Measurements from ENCODE around the gene ARHGAP15.

Gene ARHGAP15

DNA sequence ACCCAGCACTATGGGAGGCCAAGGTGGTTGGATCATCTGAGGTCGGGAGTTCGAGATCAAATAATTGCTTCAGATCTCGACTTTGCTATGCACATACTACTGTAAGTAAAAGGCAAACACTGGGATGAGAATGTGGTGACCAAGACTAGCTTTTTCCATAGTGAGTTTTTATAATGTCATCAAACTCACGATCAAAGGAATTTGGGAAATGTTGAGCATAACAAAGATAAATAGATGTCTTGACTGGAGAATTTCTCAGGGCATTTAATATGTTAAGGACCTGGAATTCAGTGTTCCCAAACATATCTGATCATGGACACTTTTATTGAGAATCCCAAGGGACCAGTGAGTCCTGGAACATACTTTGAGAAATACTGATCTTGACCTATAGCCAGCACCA, 205.6 kb downstream of the ARHGAP15 start:
- DNase-seq (ENCODE audit: low read depth in 2 of 3, low spot score in 1 of 3), result no peak

DNA sequence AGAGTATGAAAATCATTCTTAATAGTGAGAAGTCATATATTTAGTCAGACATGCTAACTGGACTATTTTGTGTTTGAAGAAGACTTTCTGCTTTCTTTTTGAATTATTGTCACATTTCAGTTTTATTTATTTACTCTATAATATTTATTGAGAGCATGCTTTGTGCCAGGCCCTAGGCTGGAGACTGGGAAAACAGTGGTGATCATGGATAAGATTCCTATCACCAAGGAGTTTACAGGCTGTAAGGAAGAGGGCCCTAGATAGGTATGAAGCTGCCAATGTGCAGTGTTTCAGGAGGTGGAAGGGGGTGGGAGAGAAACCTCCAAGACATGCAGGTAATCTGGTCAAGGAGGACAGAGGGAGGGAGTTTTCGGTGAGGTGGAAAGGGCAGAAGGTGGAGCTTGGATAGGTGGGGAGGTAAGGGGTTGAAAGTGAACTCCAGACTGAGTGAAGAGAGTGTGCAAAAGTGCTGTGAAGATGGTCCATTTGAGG, 207.5 kb downstream of the ARHGAP15 start:
- no peak for DNase-seq (ENCODE audit: low read depth in 2 of 3, low spot score in 1 of 3)

DNA sequence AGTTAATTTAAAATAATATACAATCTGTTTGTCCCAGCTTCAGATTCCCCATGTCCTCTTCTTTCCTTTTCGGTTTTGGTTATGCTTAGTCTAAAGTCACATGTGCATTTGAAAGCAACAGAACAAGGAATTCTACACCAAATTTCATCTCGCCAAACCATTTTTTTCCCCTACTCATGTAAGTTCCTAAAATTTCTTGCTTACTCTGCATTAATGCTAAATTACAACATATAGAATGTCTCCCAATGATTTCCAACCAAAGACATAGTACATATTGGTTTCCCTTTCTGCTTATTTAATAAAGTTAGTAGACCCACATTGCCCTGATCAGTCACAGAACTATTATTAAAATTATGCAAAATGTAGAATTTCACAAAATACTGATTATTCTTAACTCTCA, 212.3 kb downstream of the ARHGAP15 start:
- no peak for DNase-seq (ENCODE audit: low read depth in 2 of 3, low spot score in 1 of 3)

DNA sequence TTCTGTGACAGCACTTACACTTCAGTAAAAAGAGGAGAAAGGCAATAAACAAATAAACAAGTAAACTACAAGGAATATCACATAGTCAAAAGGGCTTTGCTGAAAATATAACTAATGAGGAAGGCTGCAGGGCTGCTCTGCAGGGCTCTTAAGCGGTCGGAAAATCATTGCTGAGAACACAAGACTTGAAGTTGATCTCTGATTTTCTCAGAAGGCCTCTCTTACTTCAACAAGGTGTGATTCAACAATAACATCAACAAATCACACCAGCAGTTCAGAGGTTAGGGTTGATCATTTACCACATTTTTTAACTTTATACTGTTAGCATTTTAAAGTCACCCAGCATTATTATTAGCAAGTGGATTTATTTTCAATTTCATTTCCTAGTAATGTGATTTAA, 215.6 kb downstream of the ARHGAP15 start:
- no peak for DNase-seq (ENCODE audit: low read depth in 2 of 3, low spot score in 1 of 3)

DNA sequence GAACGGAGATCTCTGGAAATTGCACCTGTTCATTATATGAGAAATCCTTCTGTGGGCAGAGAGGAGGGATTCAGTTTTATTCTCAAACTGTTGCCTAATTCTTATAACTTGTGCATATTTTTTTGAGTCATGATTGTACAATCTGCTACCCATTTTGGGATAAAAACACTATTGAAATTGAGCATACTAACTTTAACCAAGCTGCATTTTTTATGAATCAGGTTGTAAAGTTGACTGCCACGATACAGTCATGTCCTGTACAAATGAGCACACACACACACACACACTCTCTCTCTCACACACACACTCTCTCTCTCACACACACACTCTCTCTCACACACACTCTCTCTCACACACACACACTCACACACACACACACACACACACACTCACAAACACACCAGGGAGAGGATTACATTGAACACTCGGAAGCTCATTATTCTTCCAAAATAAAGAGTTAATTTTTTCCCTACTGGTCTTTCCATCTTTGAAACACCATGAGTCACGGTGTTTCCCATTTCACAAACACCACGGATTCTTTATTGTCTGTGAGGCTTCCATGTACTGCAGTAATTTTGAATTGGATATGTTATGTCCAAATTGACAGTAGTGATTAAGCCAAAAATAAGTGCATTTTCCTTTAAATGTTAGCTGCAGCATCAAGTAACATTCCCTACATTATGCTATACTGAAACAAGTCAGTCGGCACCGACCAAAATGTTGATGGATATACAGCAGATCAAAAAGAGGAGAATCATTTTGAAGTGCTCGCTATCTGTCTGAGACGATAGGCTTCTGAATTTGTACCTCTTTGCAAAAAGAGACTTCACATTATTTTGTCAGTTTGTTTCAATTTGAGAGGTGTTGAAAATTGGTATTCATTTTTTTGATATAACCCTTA, 216.9 kb downstream of the ARHGAP15 start:
- DNase-seq (ENCODE audit: low read depth in 2 of 3, low spot score in 1 of 3), result no peak

DNA sequence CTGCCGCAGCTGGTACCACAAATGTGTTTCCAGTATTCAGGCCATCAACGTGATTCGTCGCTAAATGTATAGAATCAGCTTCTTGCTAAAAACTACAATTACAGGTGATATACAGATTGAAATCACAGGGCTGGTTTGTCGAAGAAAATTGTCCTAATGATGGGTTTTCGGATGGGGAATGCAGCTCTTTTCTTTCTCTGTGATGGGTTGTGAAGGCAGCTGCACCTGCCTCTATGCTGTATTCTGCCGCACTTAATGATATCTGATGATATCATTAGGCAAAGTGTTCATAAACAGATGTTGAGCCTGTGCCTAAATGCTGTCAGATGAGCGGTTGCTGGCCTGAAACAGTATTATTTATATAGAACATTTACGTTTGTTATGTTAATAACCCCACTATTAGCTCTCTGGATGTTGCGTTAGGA, 218.1 kb downstream of the ARHGAP15 start:
- DNase-seq (ENCODE audit: low read depth in 2 of 3, low spot score in 1 of 3), result no peak

DNA sequence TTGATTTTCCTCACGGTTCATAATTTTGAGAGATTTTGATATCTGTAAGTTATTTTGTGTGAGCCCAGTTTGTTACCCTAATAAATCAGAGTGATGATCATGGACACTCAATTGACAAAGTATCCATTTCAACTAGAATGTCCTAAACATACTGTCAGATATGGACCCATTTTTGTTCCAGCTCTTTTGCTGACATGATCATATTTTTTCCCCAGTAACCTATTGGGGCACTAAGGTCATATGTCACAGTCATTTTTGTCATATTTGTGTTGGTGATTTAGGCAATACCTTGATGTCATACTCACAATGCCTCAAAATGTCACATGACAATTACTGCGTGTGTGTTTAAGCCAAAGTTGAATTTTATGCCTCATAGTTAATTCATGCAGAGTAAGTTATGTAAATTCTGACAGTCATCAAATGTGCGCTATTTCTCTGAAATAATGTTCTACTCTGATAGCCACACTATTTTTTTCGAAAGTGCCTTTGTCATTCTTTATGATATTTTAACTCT, 218.7 kb downstream of the ARHGAP15 start:
- no peak for DNase-seq (ENCODE audit: low read depth in 2 of 3, low spot score in 1 of 3)

DNA sequence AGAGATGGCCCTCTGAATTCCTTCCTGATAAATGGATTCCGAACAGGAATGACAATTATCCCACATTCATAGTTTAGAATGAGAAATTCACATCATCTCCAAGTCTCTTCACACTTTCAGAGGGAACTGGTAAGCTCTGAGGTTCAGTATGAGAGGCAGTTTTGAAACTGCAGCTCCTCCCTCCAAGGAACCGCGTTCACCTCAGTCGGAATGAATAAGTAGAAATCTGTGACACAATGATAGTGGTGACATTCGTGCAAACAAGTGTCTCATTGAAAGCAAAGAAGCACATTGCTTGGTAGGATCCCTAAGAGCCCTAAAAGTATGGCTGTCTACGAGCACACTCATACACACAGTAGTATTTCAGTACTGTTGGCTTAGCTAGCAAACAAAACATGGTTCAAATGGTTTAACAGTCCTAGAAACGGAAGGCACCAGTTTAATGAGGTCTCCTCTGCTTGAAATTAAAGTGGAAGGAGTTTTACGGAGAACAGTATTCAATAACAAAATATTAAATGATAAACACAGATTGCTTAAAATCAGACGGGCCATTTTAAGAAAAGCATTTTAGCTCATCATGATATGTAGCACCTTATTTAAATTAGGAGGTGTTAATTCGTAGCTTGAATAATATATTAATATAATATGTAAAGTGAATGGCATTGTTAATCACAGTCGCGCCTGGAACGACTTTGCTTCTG, 225.0 kb downstream of the ARHGAP15 start:
- no peak for DNase-seq (ENCODE audit: low read depth in 2 of 3, low spot score in 1 of 3)

DNA sequence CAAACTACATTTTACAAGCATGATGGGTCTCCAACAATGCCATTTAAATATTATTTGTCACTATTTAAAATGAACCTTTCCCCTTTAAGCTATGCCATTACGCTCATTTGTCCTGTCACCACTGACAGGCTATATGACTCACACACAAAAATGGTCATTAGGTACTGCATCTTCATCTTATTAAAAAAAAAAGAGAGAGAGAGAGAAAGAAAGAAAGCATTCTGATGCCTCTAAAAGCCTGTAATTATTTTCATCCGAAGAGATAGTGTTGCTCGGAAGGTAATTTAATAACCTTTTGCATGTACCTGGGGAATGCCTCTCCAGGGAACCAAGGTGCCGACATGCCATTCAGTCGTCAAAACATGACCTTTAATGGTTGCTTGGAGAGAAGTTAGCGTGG, 226.7 kb downstream of the ARHGAP15 start:
- no peak for DNase-seq (ENCODE audit: low read depth in 2 of 3, low spot score in 1 of 3)

DNA sequence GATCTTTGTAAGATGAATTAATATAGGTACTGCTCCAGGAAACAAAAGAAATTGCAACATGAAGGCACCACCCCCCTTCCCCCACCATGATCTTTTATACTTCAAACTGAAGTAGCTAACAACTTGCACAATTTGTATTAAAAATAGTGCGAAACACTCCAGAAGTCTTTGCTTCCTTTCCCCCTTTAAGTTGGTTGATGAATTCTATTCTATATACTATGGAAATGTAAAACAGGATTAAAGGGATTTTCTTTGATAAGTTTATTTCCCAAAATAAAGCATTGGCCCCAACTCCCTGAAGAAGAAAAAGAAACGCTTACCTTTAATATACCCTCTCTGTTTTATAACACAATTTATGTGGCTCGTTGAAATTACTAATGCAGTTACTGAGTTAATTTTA, 227.1 kb downstream of the ARHGAP15 start:
- no peak for DNase-seq (ENCODE audit: low read depth in 2 of 3, low spot score in 1 of 3)

DNA sequence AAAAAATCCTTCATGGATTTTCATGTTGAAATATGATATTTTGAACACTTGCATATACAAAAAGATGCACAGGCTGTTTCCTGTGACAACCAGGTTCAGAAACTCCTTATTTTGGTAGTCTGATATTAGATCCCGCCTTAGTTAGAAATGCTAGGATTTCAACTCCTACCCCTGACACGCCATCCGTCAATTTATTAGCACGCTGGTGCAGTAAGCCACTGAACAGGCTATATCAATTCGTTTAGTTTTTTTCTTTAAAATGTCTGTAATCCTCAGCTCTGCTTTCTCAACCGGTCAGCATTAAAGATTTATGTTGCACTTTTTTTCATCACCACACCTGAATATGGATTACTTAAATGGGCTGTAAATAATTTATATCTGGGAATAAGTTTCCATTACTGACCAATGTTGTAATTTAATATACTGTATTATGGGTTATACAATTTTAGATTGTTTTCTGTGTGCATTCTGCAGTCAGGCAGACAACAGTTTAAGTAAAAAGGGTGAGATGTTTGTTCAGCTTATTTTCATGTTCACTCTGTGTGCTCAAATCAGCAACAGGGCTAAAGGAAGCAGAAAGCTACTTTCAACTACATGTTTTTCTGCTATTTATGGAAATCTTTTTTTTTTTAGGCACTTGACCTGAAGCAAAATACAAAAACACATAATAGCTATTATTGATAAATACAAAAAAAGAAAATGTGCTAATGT, 227.7 kb downstream of the ARHGAP15 start:
- DNase-seq (ENCODE audit: low read depth in 2 of 3, low spot score in 1 of 3), result no peak

DNA sequence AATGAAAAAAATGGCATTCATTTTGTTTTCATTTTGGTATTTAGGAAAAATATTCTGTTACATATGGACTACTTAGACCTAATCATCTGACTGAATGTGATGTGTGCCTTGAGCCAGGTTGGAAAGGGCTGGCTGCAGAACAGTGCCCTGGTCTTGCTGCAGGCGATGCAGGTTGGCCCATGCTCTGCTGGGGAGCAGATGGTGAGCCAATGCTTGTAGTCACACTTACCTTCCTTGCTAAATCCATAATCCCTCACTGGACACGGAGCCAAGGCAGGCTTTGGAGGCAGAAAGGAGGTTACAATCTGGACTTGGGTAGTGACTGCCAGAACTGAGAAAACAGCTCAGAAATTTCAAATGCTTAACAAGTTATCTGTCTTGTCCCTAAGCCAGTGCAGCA, 228.7 kb downstream of the ARHGAP15 start:
- no peak for DNase-seq (ENCODE audit: low read depth in 2 of 3, low spot score in 1 of 3)

DNA sequence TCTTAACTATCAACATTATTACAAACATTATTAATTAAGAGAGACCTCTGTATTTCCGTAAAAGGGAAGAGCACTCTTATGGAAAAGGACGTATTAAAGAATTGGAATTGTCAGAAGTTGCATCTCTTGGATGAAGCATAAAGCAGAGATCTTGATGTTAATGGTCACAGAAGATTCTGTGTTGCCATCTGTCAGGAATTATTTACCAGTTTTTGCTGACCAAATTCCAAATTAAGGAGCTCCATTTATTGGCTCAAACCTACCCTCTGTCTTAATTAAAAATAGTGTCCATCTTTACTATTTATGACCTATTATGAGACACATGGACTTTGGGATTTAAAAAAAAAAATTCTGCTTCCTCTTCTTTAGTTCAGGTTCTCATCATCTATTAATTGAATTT, 232.1 kb downstream of the ARHGAP15 start:
- no peak for DNase-seq (ENCODE audit: low read depth in 2 of 3, low spot score in 1 of 3)

DNA sequence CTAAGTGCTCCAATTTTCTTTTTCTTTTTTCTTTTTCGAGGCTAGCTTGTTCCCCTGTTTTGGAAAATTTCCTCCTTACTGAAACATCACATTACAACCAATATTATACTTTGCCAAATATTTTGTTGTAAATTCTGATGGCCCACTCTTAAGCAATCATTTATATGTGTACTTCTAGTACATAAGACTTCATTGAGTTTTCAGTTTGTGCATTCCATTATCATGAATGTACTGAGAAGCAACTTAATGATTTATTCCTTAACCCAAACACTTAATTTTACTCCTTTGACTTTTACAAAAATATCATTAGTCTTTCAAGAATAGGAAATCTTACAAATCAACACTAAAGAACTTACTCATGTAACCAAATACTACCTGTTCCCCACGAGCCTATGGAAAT, 242.4 kb downstream of the ARHGAP15 start:
- DNase-seq (ENCODE audit: low read depth in 2 of 3, low spot score in 1 of 3), result no peak

DNA sequence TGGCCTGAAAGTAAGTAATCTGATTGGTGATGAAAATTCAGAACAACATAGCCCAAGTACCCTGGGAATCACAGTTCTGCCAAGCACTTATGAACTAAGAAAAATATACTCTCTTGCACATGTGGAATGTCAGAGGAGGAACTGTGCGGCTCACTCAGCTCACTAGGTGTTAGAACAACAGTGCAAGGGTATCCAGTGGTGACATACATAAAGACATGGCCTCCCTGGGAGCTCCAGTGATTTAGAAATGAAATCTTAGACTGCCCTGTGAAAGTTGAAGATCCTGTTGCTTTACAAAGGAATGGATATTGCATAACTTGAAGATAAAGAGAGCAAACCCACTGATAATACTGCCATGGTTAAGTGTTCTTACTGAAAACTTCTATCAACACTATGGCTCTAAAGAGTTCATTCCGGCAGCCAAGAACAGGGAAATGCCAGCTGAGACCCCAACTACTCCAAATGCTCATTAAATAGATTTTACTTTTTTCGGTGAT, 246.2 kb downstream of the ARHGAP15 start:
- DNase-seq (ENCODE audit: low read depth in 2 of 3, low spot score in 1 of 3), result no peak

DNA sequence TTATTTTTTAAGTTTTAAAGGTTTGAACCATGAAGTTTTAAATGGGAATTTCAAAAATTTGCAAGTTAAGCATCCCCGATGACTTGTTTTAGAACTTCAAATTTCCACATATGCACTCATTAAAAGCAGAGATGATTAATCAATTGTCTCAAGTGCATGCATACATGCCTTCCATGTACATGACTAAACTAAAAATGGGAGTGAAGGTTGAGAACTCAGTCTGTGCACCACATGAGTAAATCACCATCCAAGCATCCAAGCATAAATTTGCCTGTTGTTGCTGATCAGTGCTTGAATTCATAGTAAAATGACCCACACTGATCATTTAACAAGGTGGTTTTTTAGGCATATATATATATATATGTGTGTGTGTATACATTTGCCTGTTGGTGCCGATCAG, 249.8 kb downstream of the ARHGAP15 start:
- DNase-seq (ENCODE audit: low read depth in 2 of 3, low spot score in 1 of 3), result no peak

DNA sequence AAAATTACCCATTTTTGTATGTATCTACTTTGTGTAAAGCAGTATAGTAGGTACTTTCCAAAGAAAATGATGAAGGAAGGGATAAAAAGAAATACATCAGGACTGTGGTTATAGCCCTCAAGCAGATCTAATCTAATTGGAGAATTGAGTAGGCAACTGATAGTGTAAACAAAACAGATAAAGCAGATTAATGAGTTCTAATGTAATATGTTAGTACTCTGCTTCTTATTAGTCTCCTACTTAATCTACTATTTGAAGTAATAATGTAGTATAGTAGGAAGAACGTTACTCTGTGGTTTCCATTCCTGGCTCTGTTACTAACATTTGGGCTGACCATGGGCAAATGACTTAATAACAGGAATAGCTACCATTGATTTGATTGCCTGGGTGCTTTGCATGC, 250.7 kb downstream of the ARHGAP15 start:
- DNase-seq (ENCODE audit: low read depth in 2 of 3, low spot score in 1 of 3), result no peak

DNA sequence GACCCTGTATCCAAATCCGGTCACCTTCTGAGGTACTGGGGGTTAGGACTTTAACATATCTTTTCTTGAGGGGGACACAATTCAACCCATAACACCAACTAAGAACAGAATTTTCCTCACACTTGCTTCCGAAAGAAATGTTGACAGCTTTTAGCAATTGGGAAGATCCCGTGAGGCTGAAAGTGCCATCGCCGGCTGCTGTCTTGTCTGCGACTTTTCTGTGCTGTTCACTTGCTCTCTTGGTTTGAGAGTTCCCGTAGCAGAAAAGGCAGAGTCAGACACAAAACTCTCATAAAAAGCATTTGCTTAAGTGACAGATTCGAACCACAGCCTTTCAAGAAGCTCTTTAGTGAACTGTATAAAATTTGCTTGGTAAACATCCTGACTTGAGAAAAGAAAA, 253.4 kb downstream of the ARHGAP15 start:
- no peak for DNase-seq (ENCODE audit: low read depth in 2 of 3, low spot score in 1 of 3)

DNA sequence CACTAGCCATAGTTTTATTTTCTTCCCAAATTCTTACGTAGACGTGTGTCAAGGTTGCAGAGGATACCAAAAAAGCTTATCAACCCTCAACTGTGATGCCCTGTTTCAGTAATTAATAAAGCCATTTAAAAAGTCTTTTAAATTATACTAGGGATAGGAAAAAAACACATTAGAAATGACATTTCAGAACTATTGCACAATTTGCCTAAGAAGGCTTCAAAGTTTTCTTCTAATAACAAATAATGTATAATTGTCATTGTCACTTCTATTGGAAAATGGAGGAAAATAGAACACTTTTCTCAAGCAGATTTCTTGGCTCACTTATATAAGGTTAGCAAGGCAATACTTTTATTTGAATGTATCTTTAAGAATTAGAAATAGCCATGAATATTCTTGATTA, 253.8 kb downstream of the ARHGAP15 start:
- DNase-seq (ENCODE audit: low read depth in 2 of 3, low spot score in 1 of 3), result no peak

DNA sequence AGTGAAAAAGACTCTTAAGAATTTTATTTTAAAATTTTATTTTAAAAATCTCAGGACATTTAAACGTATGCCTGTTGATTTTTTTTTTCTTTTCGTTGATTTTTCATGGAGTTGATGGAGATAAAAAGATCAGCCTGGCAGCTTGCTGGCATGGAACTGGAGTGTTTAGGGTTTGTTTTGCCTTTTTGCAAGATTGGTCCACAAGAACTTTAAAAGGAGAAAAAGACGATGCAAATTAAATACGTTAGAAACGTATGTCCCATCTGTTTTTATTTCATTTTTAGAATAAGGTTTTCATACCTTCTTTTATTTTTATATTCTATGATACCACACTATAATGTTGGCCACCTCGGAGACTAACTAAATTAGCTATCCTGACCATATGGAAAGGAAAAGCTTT, 254.9 kb downstream of the ARHGAP15 start:
- no peak for DNase-seq (ENCODE audit: low read depth in 2 of 3, low spot score in 1 of 3)

DNA sequence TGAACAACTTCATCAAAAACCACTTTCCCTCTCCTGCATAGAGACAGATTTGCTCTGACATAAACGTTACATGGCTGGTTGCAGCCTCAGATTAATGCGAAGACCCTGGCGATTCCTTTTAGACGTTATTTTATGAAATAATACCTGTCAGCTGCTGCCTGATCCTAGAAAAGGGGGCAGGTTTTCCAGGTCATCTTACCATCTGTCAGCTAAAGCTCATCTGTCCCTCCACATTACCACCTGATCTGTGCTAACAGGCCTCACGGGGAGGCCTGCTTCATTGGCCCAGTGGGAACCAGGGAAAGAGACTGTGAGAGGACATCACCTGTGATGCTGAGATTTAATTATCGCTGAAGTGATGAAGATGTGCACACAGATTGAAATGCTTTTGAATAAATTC, 261.0 kb downstream of the ARHGAP15 start:
- no peak for DNase-seq (ENCODE audit: low read depth in 2 of 3, low spot score in 1 of 3)

Data from stimulated activated CD4-positive, alpha-beta T cell treated with anti-CD3 and anti-CD28 coated beads, Interleukin-12 subunit alpha, Interleukin-12 subunit beta, amount 100 ng/mL, for 48 hours (primary cell).